Panc1 (cell line): ENCODE results near the gene USF1.

Experiments used
- POLR2AphosphoS5 ChIP-seq: IDR thresholded peaks from 2 replicates; pipeline ENCODE4 v1.6.1; 2012; ENCODE audit warnings: mild to moderate bottlenecking, low read depth, low read length, moderate library complexity
- SIN3A ChIP-seq: IDR thresholded peaks from 2 replicates; pipeline ENCODE4 v1.6.1; 2012; ENCODE audit warnings: low read depth, mild to moderate bottlenecking, low read length, moderate library complexity, borderline replicate concordance; ENCODE audit not compliant: insufficient read depth
- TCF7L2 ChIP-seq: IDR thresholded peaks from 2 replicates; pipeline ENCODE4 v1.6.1; 2011; ENCODE audit warnings: mild to moderate bottlenecking, low read depth, low read length, inconsistent platforms
- TF ChIP-seq, protein P1 (sequence below): fragments of 450-650 bp; IDR thresholded peaks from 2 replicates; pipeline ENCODE4 v1.5.1; 2017; ENCODE audit warnings: mild to moderate bottlenecking
- TF ChIP-seq, protein P2 (sequence below), 2 experiments: IDR thresholded peaks; 2 replicates each; pipeline ENCODE4 v1.6.1; 2011 to 2012; ENCODE audit warnings: low read depth in 2 of 2, control low read depth in 1 of 2, low read length in 1 of 2, mild to moderate bottlenecking in 1 of 2, moderate library complexity in 1 of 2; ENCODE audit not compliant: insufficient read depth in 1 of 2

DNA sequence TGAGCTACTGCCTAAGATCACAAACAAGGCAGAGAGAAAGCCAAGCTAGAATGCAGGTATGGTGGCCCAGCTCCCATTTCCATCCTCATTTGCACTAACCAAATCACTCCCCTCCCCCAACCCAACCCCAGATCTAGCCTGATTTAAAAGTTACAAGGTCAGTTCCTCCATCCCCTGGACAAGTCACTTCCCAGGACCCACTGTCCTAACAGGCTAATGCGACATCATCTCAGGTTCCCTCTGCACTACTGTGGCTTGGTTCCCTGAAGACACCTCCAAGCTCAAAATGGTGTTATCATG lies 27.2 kb downstream of the USF1 start:
- TF ChIP-seq, protein P1, sequence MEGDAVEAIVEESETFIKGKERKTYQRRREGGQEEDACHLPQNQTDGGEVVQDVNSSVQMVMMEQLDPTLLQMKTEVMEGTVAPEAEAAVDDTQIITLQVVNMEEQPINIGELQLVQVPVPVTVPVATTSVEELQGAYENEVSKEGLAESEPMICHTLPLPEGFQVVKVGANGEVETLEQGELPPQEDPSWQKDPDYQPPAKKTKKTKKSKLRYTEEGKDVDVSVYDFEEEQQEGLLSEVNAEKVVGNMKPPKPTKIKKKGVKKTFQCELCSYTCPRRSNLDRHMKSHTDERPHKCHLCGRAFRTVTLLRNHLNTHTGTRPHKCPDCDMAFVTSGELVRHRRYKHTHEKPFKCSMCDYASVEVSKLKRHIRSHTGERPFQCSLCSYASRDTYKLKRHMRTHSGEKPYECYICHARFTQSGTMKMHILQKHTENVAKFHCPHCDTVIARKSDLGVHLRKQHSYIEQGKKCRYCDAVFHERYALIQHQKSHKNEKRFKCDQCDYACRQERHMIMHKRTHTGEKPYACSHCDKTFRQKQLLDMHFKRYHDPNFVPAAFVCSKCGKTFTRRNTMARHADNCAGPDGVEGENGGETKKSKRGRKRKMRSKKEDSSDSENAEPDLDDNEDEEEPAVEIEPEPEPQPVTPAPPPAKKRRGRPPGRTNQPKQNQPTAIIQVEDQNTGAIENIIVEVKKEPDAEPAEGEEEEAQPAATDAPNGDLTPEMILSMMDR, result no peak
- TF ChIP-seq POLR2AphosphoS5 (no peak), TCF7L2 (no peak), SIN3A (no peak)
- TF ChIP-seq, protein P2, sequence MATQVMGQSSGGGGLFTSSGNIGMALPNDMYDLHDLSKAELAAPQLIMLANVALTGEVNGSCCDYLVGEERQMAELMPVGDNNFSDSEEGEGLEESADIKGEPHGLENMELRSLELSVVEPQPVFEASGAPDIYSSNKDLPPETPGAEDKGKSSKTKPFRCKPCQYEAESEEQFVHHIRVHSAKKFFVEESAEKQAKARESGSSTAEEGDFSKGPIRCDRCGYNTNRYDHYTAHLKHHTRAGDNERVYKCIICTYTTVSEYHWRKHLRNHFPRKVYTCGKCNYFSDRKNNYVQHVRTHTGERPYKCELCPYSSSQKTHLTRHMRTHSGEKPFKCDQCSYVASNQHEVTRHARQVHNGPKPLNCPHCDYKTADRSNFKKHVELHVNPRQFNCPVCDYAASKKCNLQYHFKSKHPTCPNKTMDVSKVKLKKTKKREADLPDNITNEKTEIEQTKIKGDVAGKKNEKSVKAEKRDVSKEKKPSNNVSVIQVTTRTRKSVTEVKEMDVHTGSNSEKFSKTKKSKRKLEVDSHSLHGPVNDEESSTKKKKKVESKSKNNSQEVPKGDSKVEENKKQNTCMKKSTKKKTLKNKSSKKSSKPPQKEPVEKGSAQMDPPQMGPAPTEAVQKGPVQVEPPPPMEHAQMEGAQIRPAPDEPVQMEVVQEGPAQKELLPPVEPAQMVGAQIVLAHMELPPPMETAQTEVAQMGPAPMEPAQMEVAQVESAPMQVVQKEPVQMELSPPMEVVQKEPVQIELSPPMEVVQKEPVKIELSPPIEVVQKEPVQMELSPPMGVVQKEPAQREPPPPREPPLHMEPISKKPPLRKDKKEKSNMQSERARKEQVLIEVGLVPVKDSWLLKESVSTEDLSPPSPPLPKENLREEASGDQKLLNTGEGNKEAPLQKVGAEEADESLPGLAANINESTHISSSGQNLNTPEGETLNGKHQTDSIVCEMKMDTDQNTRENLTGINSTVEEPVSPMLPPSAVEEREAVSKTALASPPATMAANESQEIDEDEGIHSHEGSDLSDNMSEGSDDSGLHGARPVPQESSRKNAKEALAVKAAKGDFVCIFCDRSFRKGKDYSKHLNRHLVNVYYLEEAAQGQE (IDR thresholded peaks at IDR 0.05; ENCODE audit: insufficient read depth in 1 of 2, low read depth in 2 of 2, low read length in 1 of 2), result no peak
